Fibroblast of lung (primary cell): Measurements from ENCODE around the gene FBXO38. TPM values are rescaled to one million over a fixed set of nuclear protein-coding genes. Genes with fewer than 3 reads are reported as not detected.

Source experiments
- DNase-seq, 2 donors: peaks; one replicate each; pipeline versions ENCODE4 v3.0.0 to v3.0.0-alpha.2; 2010; ENCODE audit warnings: low read depth in 2 of 2
- H2AFZ ChIP-seq: 2 replicates; pipeline ENCODE4 v1.5.1; 2012; ENCODE audit warnings: low read length, control low read depth, inconsistent platforms
- H3K27ac ChIP-seq: 2 replicates; pipeline ENCODE4 v1.5.1; 2011; ENCODE audit warnings: low read length, control low read depth; ENCODE audit not compliant: insufficient read depth
- H3K27me3 ChIP-seq: 2 replicates; pipeline ENCODE4 v1.5.1; 2011; ENCODE audit warnings: mild to moderate bottlenecking, low read length; ENCODE audit not compliant: control insufficient read depth, insufficient read depth
- H3K36me3 ChIP-seq: 2 replicates; pipeline ENCODE4 v1.5.1; 2011; ENCODE audit warnings: low read length; ENCODE audit not compliant: control insufficient read depth, insufficient read depth
- H3K4me1 ChIP-seq: 2 replicates; pipeline ENCODE4 v1.5.1; 2011; ENCODE audit warnings: low read length; ENCODE audit not compliant: control insufficient read depth, insufficient read depth; ENCODE audit errors: extremely low read depth
- H3K4me2 ChIP-seq: 2 replicates; pipeline ENCODE4 v1.5.1; 2011; ENCODE audit warnings: low read length, control low read depth; ENCODE audit not compliant: insufficient read depth; ENCODE audit errors: extremely low read depth
- H3K4me3 ChIP-seq, 4 experiments: fragments of 200-600 bp in 1 of 4; sonication (generic) in 1 of 4; replicated peaks in 1 of 4; 2 replicates each; pipeline ENCODE4 v1.5.1; 2011 to 2016; ENCODE audit warnings: low read length in 4 of 4, low read depth in 3 of 4, mild to moderate bottlenecking in 3 of 4, control low read depth in 2 of 4, inconsistent platforms in 1 of 4, mixed read lengths in 1 of 4; ENCODE audit not compliant: insufficient read depth in 1 of 4; ENCODE audit errors: control extremely low read depth in 1 of 4
- H3K79me2 ChIP-seq: 2 replicates; pipeline ENCODE4 v1.5.1; 2012; ENCODE audit warnings: mild to moderate bottlenecking, low read length, inconsistent platforms; ENCODE audit not compliant: control insufficient read depth, insufficient read depth
- H3K9ac ChIP-seq: 2 replicates; pipeline ENCODE4 v1.5.1; 2011; ENCODE audit warnings: mild to moderate bottlenecking, low read length, control low read depth; ENCODE audit not compliant: insufficient read depth
- H3K9me3 ChIP-seq: 2 replicates; pipeline ENCODE4 v1.5.1; 2012; ENCODE audit warnings: low read depth, low read length; ENCODE audit not compliant: control insufficient read depth, insufficient read depth
- H4K20me1 ChIP-seq: 2 replicates; pipeline ENCODE4 v1.5.1; 2011; ENCODE audit warnings: low read length; ENCODE audit not compliant: control insufficient read depth, insufficient read depth; ENCODE audit errors: extremely low read depth
- CTCF ChIP-seq, 2 donors: IDR thresholded peaks in 1 of 2; conservative IDR thresholded peaks in 1 of 2; 1 replicate in 1 of 2; 2 replicates in 1 of 2; pipeline ENCODE4 v1.5.1; 2011 to 2012; ENCODE audit warnings: low read length in 2 of 2, control low read depth in 1 of 2, inconsistent platforms in 1 of 2, low read depth in 1 of 2, mild to moderate bottlenecking in 1 of 2
- EZH2 ChIP-seq: IDR thresholded peaks from 2 replicates; pipeline ENCODE4 v1.5.1; 2012; ENCODE audit warnings: low read length, control low read depth, mild to moderate bottlenecking; ENCODE audit errors: missing control alignments
- polyA plus RNA-seq, 2 donors: library from polyadenylated mRNA; depleted of rRNA in 1 of 2; stranded (reverse) in 1 of 2; unstranded in 1 of 2; fragments of >200 nt; gene quantifications; 2 replicates each; pipeline ENCODE4 v1.2.1, GENCODE V29; 2011 to 2012; ENCODE audit warnings: missing spikeins in 1 of 2
- total RNA-seq: library from RNA; depleted of rRNA; stranded (reverse); fragments of >200 nt; gene quantifications from 2 replicates; pipeline ENCODE4 v1.2.1, GENCODE V29; 2014

FBXO38 gene
- total and polyA plus RNA-seq, 2 donors (not counting 1 experiment from before 2014, with no cell fraction given) = 25.0 to 62.4 TPM

GRCh38 chr5:148381906-148382305 is 1.9 kb upstream of the FBXO38 start:
- Histone ChIP-seq H3K4me2 (no peak overlapping the region), H3K79me2 (peaks cover 28% of the 10 kb centered on the region), H3K9me3 (no peaks in the 10 kb centered on the region), H3K9ac (no peak overlapping the region), H4K20me1 (no peaks in the 10 kb centered on the region), H2AFZ (no peak overlapping the region), H3K27me3 (no peaks in the 10 kb centered on the region), H3K4me1 (peaks cover 13% of the 10 kb centered on the region), H3K27ac (no peak overlapping the region), H3K4me3 (no peak overlapping the region), H3K36me3 (no peaks in the 10 kb centered on the region)
- no peak for TF ChIP-seq EZH2
- DNase-seq = peak in 1 of 2 donors; percentile 11

GRCh38 chr5:148382961-148383360 is 797 bp upstream of the FBXO38 start:
- H3K4me2 ChIP-seq = peak overlapping the region; percentile 78
- peak overlapping the region; percentile 80 for H3K9ac ChIP-seq
- no peak for TF ChIP-seq CTCF (conservative IDR thresholded peaks at IDR 0.05 in 1 of 2, IDR thresholded peaks at IDR 0.05 in 1 of 2; ENCODE audit: low read depth in 1 of 2, low read length in 2 of 2)
- TF ChIP-seq EZH2 = no peak
- no peaks in the 10 kb centered on the region for H3K36me3 ChIP-seq
- peaks cover 31% of the 10 kb centered on the region for H3K79me2 ChIP-seq
- DNase-seq = peak in 1 of 2 donors; percentile 14
- no peak overlapping the region for H3K27ac ChIP-seq
- peaks cover 13% of the 10 kb centered on the region for H3K4me1 ChIP-seq
- peak overlapping the region; percentile 91 for H2AFZ ChIP-seq
- no peaks in the 10 kb centered on the region for H3K9me3 ChIP-seq
- no peaks in the 10 kb centered on the region for H4K20me1 ChIP-seq
- H3K27me3 ChIP-seq = no peaks in the 10 kb centered on the region
- peak overlapping the region; percentile 84 to 99 (median 93) for H3K4me3 ChIP-seq

- Histone ChIP-seq H3K4me1 (peaks cover 13% of the 10 kb centered on the region), H3K27ac (peak overlapping the region; percentile 98), H3K36me3 (no peaks in the 10 kb centered on the region), H3K9me3 (no peaks in the 10 kb centered on the region), H4K20me1 (no peaks in the 10 kb centered on the region), H3K9ac (peak overlapping the region; percentile 80), H3K4me2 (peak overlapping the region; percentile 100), H3K4me3 (peak overlapping the region; percentile 84 to 99 (median 93)), H3K79me2 (peaks cover 45% of the 10 kb centered on the region), H2AFZ (peak overlapping the region; percentile 45), H3K27me3 (no peaks in the 10 kb centered on the region)
- no peak for TF ChIP-seq EZH2
- DNase-seq = peak; percentile 12 to 18
These were observed 601 bp downstream of the FBXO38 start for GRCh38 chr5:148384380-148384737.

GRCh38 chr5:148385094-148385493 is 1.3 kb downstream of the FBXO38 start:
- H3K4me2 ChIP-seq = peak overlapping the region; percentile 100
- H3K9me3 ChIP-seq = no peaks in the 10 kb centered on the region
- H3K4me3 ChIP-seq = peak overlapping the region in 3 of 4 experiments; percentile 84 to 98 (median 88)
- no peak overlapping the region for H3K9ac ChIP-seq
- peak overlapping the region; percentile 98 for H3K27ac ChIP-seq
- peaks cover 51% of the 10 kb centered on the region for H3K79me2 ChIP-seq
- no peaks in the 10 kb centered on the region for H4K20me1 ChIP-seq
- no peak overlapping the region for H2AFZ ChIP-seq
- no peaks in the 10 kb centered on the region for H3K36me3 ChIP-seq
- no peaks in the 10 kb centered on the region for H3K27me3 ChIP-seq
- no peak for DNase-seq
- TF ChIP-seq EZH2 = no peak
- TF ChIP-seq CTCF (conservative IDR thresholded peaks at IDR 0.05 in 1 of 2, IDR thresholded peaks at IDR 0.05 in 1 of 2; ENCODE audit: low read depth in 1 of 2, low read length in 2 of 2) = no peak
- H3K4me1 ChIP-seq = peaks cover 13% of the 10 kb centered on the region
